Measurements from ENCODE around the gene LMOD3.
A peak's percentile ranks its signal among the peaks of the same experiment; 100 is the strongest.

Gene LMOD3

GRCh38 chr3:69103123-69103522 is 19.3 kb downstream of the LMOD3 start:
- peaks cover 49% of the 10 kb centered on the region for H3K36me3 ChIP-seq
- no peaks in the 10 kb centered on the region for H3K4me1 ChIP-seq (ENCODE audit: control insufficient read depth in 1 of 2, insufficient read depth in 1 of 2, low read depth in 1 of 2, low read length in 1 of 2)
- H3K4me3 ChIP-seq (ENCODE audit: low read depth in 1 of 2, low read length in 1 of 2) = no peak overlapping the region
- H3K27me3 ChIP-seq = no peaks in the 10 kb centered on the region
- TF ChIP-seq, protein P1, sequence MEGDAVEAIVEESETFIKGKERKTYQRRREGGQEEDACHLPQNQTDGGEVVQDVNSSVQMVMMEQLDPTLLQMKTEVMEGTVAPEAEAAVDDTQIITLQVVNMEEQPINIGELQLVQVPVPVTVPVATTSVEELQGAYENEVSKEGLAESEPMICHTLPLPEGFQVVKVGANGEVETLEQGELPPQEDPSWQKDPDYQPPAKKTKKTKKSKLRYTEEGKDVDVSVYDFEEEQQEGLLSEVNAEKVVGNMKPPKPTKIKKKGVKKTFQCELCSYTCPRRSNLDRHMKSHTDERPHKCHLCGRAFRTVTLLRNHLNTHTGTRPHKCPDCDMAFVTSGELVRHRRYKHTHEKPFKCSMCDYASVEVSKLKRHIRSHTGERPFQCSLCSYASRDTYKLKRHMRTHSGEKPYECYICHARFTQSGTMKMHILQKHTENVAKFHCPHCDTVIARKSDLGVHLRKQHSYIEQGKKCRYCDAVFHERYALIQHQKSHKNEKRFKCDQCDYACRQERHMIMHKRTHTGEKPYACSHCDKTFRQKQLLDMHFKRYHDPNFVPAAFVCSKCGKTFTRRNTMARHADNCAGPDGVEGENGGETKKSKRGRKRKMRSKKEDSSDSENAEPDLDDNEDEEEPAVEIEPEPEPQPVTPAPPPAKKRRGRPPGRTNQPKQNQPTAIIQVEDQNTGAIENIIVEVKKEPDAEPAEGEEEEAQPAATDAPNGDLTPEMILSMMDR (IDR thresholded peaks at IDR 0.05) = no peak
- no peaks in the 10 kb centered on the region for H3K9me3 ChIP-seq
- H3K27ac ChIP-seq = no peak overlapping the region

DNA sequence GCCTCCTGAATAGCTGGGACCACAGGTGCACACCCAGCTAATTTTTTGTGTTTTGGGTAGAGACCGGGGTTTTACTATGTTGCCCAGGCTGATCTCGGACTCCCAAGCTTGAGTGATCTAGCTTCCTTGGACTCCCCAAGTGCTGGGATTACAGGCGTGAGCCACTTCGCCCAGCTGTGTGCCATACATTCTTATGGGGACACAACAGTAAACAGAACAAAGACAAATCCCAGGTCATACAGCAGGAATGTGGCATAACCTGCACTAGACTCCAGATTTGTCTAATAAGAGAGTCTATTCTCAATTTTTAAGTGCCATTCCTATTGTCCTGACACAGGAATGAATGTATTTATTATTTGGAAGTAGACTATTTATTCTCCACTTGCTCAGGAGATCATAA is 20.0 kb downstream of the LMOD3 start:
- TF ChIP-seq, protein P1 (IDR thresholded peaks at IDR 0.05) = no peak
- Histone ChIP-seq H3K36me3 (peaks cover 49% of the 10 kb centered on the region), H3K4me1 (ENCODE audit: control insufficient read depth in 1 of 2, insufficient read depth in 1 of 2, low read depth in 1 of 2, low read length in 1 of 2) (no peaks in the 10 kb centered on the region), H3K9me3 (no peaks in the 10 kb centered on the region), H3K27ac (no peak overlapping the region), H3K4me3 (ENCODE audit: low read depth in 1 of 2, low read length in 1 of 2) (no peak overlapping the region), H3K27me3 (no peaks in the 10 kb centered on the region)

GRCh38 chr3:69099576-69099975 is 22.8 kb downstream of the LMOD3 start:
- H3K4me3 ChIP-seq (ENCODE audit: low read depth in 1 of 2, low read length in 1 of 2) = no peak overlapping the region
- H3K27me3 ChIP-seq = no peaks in the 10 kb centered on the region
- TF ChIP-seq, protein P1 (IDR thresholded peaks at IDR 0.05) = no peak
- peaks cover 6 to 9% of the 10 kb centered on the region in 2 experiments for H3K4me1 ChIP-seq (ENCODE audit: control insufficient read depth in 1 of 2, insufficient read depth in 1 of 2, low read depth in 1 of 2, low read length in 1 of 2)
- no peak overlapping the region for H3K27ac ChIP-seq
- H3K9me3 ChIP-seq = no peaks in the 10 kb centered on the region
- peaks cover 37% of the 10 kb centered on the region for H3K36me3 ChIP-seq

DNA sequence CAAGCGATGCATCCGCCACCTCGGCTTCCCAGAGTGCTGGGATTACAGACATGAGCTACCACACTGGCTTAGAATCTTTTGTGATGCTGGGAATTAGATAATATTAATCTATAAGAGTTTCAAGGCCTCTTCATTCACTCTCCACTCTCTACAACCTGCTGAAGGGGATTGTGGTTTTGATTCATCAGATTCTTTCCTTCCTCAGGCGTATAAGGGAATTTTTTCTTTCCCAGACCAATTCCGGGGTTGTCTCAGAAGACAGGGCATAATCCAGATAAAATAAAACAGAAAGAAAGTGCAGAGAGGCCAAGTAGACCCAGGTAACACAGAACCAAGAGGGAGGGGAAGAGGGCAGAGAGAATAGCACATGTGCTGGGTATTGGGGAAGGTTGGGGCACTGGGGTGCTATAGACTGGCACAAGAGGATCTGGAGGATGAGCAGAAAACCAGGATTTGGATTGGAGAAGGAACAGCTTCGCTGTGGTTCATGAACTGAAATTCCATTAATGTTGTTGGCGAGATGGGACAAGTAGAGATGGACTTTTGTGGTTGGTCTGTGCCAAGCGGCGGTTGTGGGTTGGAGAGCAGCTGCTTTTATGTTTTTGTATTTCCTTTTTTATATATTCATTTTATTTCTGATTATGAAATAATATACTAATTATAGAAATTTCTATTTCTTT is 24.8 kb downstream of the LMOD3 start:
- TF ChIP-seq, protein P1 (IDR thresholded peaks at IDR 0.05) = no peak
- peaks cover 17% of the 10 kb centered on the region for H3K36me3 ChIP-seq
- no peak overlapping the region for H3K27ac ChIP-seq
- H3K4me3 ChIP-seq (ENCODE audit: low read depth in 1 of 2, low read length in 1 of 2) = no peak overlapping the region
- H3K27me3 ChIP-seq = no peaks in the 10 kb centered on the region
- H3K4me1 ChIP-seq (ENCODE audit: control insufficient read depth in 1 of 2, insufficient read depth in 1 of 2, low read depth in 1 of 2, low read length in 1 of 2) = peaks cover 25 to 30% of the 10 kb centered on the region in 2 experiments
- H3K9me3 ChIP-seq = no peaks in the 10 kb centered on the region

DNA sequence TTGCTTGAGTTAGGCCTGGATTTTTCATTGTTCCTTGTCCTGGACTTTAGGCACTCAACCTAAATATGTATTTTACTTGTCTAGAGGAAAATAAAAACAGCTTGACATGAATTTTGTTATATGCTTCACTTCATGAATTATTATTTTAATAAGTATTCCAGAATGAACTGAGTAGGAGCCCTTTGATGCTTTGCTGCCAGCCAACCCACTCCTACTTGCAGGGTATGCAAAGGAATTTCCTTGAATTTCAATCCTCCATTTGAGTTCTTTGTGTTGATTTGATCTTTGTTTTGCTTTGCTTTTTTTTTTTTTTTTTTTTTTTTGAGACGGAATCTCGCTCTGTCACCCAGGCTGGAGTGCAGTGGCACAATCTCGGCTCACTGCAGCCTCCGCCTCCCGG is 26.1 kb downstream of the LMOD3 start:
- Histone ChIP-seq H3K4me1 (ENCODE audit: control insufficient read depth in 1 of 2, insufficient read depth in 1 of 2, low read depth in 1 of 2, low read length in 1 of 2) (peaks cover 38 to 42% of the 10 kb centered on the region in 2 experiments), H3K27ac (peak overlapping the region; percentile 54), H3K9me3 (no peaks in the 10 kb centered on the region), H3K4me3 (ENCODE audit: low read depth in 1 of 2, low read length in 1 of 2) (no peak overlapping the region), H3K36me3 (peaks cover 7% of the 10 kb centered on the region), H3K27me3 (no peaks in the 10 kb centered on the region)
- TF ChIP-seq, protein P1 (IDR thresholded peaks at IDR 0.05) = no peak

Data from neutrophil (primary cell).